GM12801 (cell line): ENCODE measurements around the gene CXADR.

Source experiments
- CTCF ChIP-seq: IDR thresholded peaks from one replicate; pipeline ENCODE4 v1.5.1; 2011; ENCODE audit warnings: control low read depth; ENCODE audit not compliant: insufficient read length; ENCODE audit errors: extremely low read depth

CXADR gene

GRCh38 chr21:17527240-17527639 is 14.4 kb downstream of the CXADR start:
- no peak for TF ChIP-seq CTCF

- no peak for TF ChIP-seq CTCF
Measured at GRCh38 chr21:17527711-17528110, 14.9 kb downstream of the CXADR start.

GRCh38 chr21:17529648-17530047 is 16.8 kb downstream of the CXADR start:
- TF ChIP-seq CTCF: no peak

- TF ChIP-seq CTCF: no peak
Measured at GRCh38 chr21:17532292-17532691, 19.4 kb downstream of the CXADR start.

- no peak for TF ChIP-seq CTCF
Measured at GRCh38 chr21:17536381-17536780, 23.5 kb downstream of the CXADR start.

GRCh38 chr21:17537299-17537698 is 24.5 kb downstream of the CXADR start:
- no peak for TF ChIP-seq CTCF

GRCh38 chr21:17538576-17538975 is 25.7 kb downstream of the CXADR start:
- TF ChIP-seq CTCF: no peak

GRCh38 chr21:17539323-17539722 is 26.5 kb downstream of the CXADR start:
- TF ChIP-seq CTCF: no peak
